Fibroblast of skin of right quadriceps (primary cell): ENCODE measurements around the gene PLCB4.

ENCODE experiments used
- DNase-seq: peaks from one replicate; pipeline ENCODE4 v3.0.0-alpha.2; 2013

PLCB4 gene

DNA sequence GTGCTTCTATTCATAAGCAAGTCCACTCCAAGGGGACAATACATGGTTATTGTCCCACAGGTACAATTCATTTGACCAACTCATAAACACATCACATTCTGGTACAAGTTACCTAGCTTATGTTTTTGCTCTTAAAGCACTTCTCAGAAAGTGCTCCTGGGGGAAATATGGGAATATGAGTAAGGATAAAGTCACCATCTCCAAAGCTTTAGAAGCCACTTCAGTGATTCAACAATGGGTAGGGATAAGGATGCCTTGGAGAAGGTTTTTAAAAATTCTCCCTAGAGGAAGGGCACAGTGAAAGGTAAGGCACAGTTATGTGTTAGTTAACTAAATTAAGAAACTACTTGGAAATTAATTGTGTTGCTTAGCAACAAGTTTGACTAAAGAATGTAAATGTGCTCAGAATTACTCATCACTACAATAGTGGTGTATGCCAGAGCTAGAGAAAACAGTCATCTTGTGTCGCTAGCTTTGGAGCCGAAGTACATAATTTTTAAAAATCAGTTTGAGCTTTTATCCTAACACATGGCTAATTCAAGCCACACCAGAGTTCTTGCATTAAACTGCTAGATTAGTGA, 406.0 kb downstream of the PLCB4 start:
- DNase-seq, result peak; percentile 49

DNA sequence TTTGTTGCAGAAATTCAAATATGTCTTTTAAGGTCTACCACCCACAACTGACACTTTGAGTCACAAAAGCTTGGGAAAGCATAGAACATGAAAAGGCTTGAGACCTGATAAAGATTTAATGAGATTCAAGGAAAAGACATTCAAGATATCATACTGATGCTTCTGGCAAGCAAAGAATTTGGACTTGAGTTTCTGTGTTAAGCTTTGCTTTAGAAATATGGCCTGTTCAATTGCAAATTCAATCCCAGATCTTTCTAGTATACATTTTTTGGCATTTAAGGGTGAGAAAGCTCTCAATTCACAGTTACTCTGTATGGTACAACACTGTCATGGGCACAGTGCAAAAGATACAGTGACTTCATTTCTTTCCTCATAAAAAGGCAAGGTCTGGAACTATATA, 406.6 kb downstream of the PLCB4 start:
- no peak for DNase-seq

DNA sequence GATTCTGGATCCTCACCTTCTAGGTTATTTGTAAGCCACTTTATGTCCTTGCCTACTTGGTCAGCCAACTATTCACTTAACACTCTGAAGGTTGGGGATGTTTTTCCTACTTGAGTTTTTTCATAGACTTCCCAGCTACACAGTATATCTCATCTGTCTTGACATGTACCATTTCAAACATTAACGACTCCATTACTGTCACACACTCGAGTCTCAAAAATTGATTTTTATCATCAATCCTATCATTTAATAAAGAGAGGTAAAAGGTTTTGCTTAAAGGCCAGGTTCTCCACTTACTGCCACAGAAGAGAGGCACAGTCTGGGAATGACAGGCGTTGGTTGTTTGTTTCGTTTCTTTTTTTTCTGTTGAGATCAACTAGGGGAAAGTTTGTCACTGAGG, 407.3 kb downstream of the PLCB4 start:
- DNase-seq, result no peak

DNA sequence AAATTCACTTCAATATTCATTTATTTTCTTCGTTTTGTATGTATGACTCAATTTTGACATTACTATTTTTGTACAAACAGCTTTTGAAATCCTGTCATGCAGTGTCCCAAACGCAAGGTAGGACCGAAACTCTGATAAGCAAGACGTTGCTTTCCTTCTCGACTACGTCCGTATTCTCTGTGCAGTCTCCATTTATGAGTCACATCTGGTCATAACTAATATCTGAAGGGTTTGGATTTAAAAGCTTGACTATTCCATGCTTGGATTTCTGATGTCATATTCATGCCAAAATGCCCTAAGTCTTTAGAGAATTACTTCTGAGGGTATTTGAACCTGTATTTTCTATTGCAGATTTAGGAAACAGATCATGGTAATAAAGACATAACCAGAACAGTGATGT, 407.8 kb downstream of the PLCB4 start:
- no peak for DNase-seq

DNA sequence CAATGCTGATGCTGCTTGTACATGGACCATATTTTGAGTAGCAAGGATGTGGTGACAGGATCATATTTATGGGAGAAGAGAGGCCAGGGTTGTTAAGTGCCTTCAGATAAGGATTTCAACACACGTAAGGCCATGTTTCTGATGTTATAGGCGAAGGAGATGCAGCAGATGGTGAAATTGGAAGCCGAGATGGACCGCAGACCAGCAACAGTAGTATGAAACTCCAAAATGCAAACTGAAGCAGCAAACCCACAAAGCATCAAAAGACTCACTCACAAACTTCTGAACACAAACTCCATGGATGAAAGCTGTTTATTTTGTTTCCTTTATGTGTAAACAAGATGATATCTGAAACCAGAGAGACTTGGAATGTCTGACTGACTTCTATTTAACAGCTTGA, 409.9 kb downstream of the PLCB4 start:
- DNase-seq, result no peak

DNA sequence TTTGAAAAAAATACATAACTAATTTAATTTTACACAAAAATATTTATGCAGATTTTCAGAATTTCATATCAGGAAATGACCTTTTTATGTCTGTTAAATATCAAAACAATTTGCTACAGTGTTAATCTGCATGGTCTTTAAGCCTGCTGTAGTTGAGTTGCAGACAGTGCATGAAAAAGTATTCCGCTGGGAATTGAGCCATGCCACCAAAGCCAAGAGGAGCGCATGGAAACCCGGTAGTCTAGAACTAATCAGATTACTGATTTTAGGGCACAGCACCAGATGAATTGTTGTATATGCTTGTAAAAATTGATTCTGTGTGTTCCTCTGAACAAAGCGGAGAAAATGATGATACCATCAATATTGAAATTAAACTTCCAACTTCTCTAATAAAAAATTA, 411.2 kb downstream of the PLCB4 start:
- DNase-seq, result no peak

DNA sequence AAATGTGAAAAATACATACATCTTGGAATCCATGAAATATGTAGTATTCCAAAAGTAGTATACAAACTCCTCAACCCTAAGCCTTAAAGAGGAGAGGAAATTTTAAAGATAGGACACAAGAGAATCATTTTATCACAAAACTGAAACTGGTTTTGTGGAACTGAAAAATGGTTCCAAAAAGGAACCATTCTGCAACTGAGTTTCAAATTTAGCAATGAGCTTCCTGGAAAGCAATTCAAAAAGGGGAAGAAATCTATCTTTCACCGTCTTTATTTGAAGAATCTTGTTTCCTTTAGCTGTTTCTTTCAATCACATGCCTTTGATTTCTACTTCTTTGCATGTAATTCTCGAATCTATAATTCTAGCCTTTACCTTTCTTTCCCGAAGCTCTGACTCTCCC, 413.3 kb downstream of the PLCB4 start:
- no peak for DNase-seq

DNA sequence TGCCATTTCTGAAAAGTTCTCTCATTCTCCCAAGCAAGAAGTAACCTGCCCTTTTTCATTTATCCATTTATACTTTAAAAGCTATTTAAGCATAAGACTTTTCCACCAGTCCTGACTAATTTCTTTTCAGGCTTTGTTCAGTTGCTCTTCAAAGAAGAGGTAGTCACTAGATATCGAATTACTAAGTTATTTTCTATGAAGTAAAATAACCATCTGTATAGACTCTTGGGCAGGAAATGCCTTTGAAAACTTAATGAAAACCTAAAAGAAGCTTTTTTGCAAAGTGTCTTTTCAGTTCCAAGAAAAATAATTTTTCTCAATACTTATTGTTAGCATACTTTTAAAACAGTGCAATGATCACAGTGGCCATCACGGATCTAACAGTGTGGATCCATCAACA, 414.2 kb downstream of the PLCB4 start:
- no peak for DNase-seq

DNA sequence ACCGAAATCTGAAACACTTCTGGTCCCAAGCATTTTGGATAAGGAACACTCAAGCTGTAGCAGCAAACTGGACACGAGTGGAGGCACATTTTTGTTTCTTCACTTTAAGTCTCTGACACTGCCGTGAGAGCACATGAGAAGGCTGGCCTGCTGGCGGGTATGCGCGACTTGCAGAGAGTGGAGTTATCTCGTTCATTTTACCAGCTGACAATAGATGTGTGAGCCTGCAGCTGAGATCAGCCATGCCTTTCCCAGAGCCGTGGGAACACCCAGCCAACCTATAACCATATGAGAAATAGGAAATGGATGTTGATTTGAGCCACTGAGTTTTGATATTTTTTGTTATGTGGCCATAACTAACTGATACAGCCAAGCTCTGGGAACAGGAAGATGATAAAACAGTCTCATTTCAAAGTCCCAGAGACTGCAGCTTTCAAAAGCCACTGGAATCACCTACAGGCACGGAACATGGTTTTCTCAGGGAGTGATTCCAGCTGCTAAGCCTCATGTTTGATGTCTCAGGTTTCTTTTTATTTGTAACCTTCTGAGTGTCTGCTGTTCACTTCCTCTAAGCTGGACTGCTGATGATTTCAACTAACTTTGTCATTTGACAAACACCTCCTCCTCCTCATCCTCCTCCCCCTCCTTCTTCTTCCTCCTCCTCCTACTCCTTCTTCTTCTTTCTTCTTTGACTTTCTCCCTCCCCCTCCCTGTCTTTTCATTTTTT, 416.9 kb downstream of the PLCB4 start:
- DNase-seq, result no peak

DNA sequence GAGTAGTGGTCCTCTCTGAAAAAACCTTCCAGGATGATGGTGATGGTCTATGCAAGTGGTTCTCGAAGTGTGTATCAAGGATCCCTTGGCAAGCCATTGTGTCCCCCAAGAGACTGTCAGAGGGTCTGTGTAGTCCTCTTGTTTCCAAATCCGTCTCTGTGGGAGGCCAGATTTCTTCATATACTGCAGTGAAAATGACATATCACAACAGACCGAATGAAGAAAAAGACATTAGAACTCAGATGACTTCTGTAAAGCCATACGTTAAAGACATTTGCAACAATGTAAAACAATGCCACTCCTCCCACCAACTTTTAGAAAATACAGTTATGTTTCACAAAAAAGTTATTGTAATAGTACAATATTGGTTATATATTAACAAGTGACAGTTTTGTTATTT, 418.3 kb downstream of the PLCB4 start:
- no peak for DNase-seq

DNA sequence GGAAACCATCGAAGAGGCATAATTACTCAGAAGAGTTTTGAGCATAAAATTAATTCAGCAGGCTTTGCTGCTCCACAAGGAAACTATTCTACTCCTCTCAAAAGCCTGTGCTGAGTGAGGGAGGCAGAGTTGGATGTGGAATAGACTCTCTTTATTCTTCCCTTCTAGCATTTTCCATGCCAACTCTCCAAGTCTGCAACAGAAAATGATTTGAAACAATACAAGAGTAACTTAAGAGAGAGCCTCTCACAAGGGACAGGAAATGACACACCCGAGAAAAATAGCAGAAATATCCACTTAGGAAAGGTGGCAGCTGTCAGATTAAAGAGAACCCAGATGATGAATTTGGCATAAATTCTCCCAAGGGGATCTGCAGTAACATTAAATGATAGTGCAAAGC, 419.2 kb downstream of the PLCB4 start:
- DNase-seq, result no peak

DNA sequence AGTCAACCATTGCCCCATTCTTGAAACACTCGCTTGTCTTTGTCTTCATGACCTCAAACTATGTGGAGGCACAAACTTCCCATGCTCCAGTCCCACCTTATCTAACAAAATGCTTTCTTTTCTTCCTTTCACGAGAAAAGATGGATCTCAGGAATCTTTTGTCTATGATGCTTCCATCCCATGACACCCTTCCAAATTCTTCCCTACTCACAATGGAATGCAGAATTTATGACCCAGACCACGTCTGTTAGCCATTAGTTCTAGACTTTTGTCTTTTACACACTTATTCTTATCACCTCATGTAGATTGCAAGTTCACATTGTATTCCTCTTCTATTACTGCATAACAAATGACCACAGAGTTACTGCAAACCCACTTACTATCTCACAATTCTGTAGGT, 421.3 kb downstream of the PLCB4 start:
- DNase-seq, result peak; percentile 38

DNA sequence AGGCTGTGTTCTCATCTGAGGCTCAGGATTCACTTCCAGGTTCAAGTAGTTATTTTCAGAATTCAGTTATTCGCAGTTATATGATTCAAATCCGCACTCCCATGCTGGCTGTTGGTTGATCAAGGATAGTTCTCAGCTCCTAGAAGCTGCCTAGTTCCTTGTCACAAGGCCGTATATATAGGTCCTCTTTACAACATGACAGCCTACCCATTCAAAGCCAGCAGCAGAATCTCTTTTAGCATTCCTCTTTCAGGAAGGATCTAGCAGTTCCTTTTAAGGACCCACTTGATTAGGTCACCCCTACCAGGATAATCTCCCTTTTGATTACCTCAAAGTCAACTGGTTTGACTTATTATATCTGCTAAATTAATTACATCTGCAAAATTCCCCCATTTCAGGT, 421.7 kb downstream of the PLCB4 start:
- no peak for DNase-seq

DNA sequence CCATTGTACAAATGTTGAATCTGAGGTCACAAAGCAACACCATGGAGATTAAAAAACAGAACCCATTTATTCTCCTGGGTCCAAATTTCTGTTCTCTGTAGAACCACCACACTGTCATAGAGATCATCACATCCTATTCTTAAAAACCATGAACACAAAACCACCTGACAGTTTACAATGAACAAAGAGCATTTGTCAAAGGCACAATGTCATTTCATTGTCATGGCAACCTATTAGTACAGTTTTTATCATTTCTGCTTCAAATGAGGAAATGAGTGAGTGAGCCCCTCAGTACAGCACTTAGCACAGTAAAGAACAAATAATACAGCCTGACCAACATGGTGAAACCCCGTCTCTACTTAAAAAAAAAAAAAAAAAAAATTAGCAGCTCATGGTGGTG, 422.4 kb downstream of the PLCB4 start:
- no peak for DNase-seq

DNA sequence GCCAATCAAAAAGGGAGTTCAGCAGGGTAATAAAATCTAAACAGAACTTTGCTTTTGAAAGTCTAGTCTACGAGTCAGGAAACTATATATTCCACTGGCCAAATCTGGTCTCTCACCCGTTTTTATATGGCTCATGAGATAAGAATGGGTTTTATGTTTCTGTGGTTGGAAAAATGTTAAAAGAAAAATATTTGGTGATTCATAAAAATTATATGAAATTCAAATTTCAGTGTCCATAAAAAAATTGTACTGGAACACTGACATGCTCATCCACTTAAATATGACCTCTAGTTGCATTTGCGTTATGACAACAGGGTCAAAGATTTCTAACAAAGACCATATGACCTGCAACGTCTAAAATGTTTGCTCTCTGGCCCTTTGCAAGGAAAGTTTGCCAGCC, 423.2 kb downstream of the PLCB4 start:
- DNase-seq, result peak; percentile 56

DNA sequence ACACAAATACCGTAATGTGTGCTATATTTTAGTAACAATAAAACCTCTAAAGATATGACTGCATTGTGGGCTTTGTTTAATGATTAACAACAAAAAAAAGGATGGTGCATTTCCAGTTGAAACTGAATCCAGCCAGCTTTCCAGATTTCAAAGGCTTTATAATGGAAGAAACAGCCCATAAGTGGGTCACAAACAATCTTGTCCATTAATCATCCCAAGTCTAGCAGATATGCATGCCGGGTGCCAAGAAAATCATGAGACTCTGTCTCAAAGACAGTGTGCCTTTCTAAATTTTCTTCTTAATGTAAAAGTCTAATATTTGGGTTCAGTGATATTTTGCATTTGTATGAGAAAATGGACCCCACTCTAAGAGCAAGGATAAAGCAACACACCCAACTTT, 424.9 kb downstream of the PLCB4 start:
- no peak for DNase-seq

DNA sequence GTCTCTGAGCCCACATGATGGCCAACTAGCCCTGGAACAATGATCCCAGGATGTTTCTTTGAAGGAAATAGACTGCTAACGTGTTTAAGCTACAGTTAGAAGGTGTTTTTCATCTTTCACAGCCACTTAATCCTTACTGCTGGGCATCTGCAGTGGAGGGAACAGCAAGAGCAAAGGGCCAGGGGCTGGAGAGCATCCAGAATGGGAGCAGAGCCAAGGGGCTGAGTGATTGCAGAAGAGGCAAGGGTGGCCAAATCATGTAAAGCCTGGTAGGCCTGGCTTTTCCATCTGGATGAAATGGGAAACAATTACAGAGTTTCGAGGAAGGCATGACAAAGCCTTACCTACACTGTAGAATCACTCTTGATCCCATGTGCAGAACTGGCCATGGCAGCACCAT, 426.8 kb downstream of the PLCB4 start:
- no peak for DNase-seq

DNA sequence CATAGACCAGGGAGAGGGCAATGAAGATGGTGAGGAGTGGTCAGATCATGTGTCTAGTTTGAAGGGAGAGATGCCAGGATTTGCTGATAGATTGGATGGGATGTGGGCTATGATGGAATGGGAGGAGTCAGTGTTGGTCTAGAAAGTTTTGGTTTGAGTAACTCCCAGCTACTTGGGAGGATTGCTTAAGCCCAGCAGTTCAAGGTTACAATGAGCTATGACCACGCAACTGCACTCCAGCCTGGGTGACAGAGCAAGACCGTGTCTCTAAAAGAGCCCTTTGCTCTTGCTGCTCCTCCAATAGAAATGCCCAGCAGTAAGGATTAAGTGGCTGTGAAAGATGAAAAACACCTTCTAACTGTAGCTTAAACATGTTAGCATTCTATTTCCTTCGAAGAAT, 427.3 kb downstream of the PLCB4 start:
- no peak for DNase-seq

DNA sequence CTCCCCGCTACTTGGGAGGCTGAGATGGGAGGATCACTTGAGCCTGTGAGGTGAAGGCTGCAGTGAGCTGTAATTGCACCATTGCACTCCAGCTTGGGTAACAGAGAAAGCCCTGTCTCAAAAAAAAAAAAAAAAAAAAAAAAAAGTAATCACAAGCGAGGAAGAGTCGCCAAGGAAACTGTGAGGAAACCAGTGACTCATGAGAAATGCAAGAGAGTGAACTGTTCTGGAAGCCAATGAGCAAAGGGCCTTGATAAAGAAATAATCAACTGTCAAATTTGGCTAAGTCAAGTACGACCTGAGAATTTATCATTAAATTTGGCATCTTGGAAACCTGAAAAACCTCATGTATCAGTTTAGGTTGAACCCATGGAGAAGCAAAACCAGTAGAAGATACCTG, 429.4 kb downstream of the PLCB4 start:
- DNase-seq, result peak; percentile 35

DNA sequence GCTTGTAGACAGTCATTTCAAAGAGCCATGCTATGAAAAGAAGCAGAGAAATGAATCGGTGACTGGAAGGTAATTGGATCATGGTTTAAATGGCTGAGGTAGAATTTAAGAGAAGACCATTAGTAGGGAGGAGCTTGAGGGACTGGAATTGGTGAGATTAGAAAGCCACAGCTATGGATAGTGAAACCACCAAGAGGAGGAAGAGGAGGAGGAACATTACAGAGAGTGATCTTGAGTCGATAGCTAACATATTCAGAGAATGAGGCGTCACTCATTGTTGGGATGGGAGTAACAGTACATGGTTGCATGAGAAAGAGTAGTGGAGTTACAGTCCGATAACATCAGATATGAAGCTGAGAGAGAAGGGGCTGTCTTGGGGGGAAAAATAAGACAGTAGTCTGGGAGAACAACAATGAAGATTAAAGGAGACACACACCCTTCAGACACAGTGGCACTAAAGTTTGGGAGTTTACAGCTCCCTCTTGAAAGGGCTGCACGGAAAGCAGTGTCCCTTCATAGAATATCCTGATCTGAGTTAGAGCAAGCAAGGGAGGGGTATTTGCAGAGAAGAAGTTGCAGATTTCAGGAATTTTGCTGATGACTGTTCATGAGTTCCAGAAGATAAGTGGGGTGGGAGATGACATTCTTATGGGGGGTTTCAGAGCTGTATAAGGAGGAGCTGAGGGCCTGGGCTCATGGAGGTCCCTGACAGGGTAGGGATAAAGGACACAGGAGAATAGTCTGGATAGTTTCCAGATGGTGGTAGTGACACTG, 430.4 kb downstream of the PLCB4 start:
- no peak for DNase-seq

DNA sequence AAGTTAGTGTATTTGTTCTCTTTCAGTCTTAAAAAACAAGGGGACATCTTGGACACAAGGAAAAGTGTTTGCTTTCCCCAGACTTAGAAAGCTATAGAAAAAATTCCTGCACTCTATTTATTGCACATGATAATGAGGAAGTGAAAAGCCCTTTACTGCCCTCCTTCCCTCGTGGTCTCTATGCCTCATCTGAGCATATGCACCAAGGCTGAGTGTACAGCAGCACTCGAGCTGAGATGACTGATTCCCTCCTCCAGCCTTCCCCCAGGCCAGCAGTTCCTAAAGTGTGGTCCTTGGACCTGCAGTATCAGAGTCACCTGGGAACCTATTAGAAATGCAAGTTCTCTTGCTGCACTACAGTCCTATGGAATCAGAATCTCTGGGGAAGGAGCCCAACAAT, 431.2 kb downstream of the PLCB4 start:
- no peak for DNase-seq

DNA sequence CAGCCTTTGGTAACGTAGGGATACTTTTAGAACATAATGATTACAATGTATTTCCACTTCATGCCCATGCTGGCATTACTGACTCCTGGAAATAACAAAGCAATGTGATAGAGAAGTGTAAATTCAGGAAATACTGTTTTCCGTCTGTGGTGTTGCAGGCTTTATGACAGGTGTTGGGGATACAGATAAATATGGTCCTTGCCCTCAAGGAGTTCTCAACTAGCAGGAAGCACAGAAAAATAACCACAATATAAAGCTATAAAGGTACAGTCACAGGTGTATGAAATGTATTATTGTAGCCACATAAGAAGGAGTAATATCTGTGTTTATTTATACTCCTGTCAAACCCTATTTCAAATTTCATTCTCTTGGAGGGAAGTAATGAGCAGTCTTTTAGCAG, 432.6 kb downstream of the PLCB4 start:
- DNase-seq, result no peak

DNA sequence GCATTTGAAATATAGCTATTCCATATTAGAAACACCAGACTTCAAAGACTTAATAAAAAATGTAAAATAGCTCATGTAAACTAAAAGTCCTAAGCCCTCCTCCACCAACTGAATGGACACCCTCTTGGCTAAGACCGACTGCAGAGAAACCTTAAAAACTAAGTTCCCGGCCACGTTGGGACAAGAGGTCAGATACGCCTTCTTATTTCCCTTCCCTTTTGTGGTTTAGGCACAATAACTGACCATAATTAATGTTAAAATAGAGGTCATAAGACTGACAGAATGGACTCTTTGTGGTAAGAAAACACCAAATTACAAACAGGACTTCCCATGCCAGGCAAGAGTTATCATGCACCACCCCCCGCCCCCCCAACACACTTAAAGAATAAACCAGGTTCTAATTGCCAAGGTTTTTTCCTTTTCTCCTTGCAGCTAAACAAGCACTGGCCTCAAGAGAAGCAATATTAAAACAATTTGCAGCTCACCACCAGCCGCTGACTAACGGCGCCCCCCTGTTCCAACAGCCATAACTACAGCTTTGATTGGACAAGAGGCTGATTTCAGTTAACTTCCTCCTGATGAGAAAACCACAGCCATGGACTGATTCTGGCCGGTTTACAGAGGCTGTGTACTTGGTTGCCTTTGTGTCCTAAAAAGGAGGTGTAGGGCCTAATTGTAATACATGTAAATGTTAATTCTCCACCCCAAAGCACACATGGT, 434.8 kb downstream of the PLCB4 start:
- peak; percentile 68 for DNase-seq
